Loucy (cell line): ENCODE results near the gene HIRA.

Source experiments
- EZH2phosphoT487 ChIP-seq: fragments of 200-600 bp; IDR thresholded peaks from 2 replicates; pipeline ENCODE4 v1.6.1; 2018; ENCODE audit warnings: antibody characterized with exemption, mild to moderate bottlenecking, moderate library complexity, borderline replicate concordance
- TF ChIP-seq, protein P1 (sequence below): fragments of 200-600 bp; sonication (generic); conservative IDR thresholded peaks from 2 replicates; pipeline ENCODE4 v1.5.1; 2014; ENCODE audit warnings: mild to moderate bottlenecking, antibody characterized with exemption, low read length

DNA sequence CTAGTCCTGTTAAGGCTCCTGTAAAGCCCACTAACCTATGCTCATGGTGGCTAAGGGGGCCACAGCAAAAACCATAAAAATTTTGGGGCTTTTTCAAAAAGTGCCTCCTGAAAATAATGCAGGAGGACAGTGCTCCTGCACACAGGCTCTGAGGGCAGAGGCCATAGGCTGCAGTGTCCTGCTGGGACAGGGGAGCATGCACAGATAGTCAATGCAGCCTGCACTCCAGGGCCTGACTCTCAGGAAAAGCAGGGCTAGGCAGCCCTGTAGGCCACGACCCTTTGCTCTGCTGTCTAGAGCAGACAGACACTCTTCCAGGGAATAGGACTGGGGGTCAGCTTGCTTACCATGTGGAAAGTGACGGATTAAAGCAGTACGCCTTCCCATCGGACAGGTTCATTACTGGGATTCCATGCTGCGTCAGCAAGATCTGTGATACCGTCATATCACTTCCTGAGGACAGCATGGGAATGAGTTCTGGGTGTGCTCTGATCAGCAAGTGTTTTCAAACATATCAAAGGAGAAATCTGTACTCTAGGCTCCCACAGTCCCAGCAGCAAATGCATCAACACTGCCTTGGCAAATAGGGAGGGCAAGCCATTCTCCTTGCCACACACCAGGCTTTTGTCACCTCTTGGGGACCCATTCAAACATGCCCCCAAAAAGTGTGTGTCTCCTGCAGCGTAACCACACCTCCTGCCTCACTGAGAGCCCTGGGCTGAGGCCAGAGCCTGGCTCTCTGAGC, 75.9 kb downstream of the HIRA start:
- no peak for TF ChIP-seq EZH2phosphoT487
- TF ChIP-seq, protein P1, sequence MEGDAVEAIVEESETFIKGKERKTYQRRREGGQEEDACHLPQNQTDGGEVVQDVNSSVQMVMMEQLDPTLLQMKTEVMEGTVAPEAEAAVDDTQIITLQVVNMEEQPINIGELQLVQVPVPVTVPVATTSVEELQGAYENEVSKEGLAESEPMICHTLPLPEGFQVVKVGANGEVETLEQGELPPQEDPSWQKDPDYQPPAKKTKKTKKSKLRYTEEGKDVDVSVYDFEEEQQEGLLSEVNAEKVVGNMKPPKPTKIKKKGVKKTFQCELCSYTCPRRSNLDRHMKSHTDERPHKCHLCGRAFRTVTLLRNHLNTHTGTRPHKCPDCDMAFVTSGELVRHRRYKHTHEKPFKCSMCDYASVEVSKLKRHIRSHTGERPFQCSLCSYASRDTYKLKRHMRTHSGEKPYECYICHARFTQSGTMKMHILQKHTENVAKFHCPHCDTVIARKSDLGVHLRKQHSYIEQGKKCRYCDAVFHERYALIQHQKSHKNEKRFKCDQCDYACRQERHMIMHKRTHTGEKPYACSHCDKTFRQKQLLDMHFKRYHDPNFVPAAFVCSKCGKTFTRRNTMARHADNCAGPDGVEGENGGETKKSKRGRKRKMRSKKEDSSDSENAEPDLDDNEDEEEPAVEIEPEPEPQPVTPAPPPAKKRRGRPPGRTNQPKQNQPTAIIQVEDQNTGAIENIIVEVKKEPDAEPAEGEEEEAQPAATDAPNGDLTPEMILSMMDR, result no peak
